NCI-H345 treated with DMSO at 0.1 percent for 48 hours (cell line): ENCODE data around the gene C1orf167.
"Not testable (repeated sequence)": the region's sequence is repeated elsewhere in the genome, so short reads cannot be mapped to it uniquely, and the experiment has no call there.

Source experiments
- DNase-seq: peaks from one replicate; lab custom pipeline; 2025; ENCODE audit not compliant: unreplicated experiment; lab: John Stamatoyannopoulos, UW

C1orf167 gene

GRCh38 chr1:11797525-11798216, 35.7 kb downstream of the C1orf167 start:
- DNase-seq, result no peak

- no peak for DNase-seq
These were observed 37.1 kb downstream of the C1orf167 start for GRCh38 chr1:11799099-11799498.

DNA sequence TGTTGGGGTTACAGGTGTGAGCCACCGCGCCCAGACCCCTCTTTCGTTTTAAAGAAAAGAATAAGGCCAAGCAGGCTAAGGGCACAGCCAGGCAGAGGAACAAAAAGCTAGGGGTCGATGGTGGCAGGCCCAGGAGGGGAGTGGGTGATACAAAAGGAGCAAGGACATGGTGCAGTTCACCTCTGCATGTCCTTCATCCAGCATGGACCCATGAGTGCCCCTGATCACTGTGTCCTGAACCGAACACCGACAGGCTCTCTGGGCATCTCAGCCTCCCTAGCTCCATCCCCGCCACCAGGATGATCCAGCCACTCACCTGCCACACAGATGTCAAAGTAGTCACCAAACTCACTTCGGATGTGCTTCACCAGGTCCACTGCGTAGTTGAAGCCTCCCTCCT, 37.9 kb downstream of the C1orf167 start:
- no peak for DNase-seq

DNA sequence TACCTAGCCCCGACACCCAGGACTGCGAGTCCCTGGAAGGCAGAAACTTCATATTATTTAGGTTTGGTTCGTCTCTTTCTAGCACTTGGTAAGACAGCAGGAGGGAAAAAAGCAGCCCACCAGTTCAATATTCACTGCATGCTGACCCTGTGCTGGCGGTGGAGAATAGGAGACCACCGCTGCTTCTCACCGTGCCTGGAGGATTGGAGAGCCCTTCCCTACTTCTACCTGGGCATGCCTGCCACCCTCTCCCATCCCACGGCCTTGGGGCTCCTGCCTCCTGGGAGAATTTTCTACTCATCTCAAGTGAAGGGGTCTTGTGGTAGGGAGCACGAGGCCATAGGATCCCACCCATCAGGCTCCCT, 38.4 kb downstream of the C1orf167 start:
- DNase-seq, result no peak

DNA sequence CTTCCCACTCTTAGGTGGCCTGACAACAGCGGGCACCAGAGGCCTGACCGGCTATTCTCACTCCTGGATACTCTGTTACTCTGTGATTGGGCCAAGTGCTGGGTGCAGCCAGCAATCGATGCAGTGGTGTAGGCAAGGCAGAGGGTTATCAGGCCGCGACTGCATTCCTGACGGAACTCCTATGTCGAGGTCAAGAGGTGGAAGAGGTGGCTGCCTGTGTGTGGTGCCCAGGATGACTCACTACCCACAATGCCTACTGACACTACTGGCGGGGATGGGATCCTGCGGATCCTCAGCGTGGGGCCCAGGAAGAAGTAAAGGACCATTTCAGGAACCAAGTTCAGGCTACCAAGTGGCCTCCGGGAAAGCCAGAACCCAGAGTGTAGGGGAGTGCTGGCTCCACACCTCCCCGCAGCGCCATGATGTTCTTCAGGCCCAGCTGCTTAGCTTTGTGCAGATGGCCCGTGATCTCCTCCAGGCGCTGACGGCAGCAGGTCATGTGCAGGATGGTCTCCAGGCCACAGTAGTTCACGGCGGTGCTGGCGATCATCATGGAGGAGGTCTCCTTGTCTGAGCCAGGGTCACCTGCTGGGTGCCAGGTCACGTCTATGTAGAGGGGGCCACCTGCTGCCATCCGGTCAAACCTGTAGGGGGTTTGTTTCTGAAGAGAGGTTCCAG, 38.9 kb downstream of the C1orf167 start:
- DNase-seq, result no peak

- no peak for DNase-seq
These were observed 40.6 kb downstream of the C1orf167 start for GRCh38 chr1:11802616-11802972.

DNA sequence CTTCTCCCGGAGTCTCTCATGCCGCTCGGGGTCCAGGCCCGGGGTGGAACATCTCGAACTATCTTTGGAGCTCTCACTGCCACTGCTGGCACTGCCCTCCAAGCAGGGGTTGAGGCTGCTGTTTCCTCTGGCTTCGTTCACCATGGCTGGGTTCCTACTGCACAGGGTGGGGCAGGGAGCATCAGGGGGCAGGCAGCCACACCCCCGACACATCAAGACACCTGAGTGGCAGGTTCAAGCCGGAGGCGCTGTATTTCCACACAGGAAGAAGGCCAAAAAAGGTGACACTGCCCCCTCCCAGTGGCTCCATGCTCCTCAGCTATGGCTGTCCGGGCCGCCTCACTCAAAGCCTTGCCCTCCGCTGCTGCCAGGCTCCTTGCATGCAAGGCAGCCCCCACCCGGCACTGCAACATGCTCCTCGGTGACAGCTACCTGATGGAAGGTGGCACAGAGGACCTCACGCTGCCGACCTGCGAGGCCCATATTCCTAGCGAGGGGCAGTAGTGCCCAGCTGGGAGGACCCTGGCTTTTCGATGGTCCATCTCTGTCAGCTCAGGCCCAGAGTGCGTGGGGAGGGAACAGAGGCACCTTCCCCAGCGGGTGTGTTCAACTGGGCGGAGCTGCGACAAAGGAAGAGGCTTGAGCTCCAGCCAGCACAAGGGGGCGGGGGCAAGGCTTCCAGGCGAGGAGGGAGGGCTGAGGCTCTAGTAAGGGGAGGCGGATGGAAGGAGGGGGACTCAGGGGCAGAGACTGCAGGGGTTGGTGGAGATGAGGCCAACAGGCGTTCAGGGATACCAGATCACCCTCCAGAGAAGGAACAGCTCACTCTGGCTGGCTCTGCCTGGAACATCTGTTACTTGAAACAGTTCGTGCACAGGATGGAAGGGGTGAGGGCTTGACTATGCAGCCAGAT, 41.2 kb downstream of the C1orf167 start:
- DNase-seq, result no peak

GRCh38 chr1:11803924-11804665, 42.1 kb downstream of the C1orf167 start:
- DNase-seq, result not testable (repeated sequence)

DNA sequence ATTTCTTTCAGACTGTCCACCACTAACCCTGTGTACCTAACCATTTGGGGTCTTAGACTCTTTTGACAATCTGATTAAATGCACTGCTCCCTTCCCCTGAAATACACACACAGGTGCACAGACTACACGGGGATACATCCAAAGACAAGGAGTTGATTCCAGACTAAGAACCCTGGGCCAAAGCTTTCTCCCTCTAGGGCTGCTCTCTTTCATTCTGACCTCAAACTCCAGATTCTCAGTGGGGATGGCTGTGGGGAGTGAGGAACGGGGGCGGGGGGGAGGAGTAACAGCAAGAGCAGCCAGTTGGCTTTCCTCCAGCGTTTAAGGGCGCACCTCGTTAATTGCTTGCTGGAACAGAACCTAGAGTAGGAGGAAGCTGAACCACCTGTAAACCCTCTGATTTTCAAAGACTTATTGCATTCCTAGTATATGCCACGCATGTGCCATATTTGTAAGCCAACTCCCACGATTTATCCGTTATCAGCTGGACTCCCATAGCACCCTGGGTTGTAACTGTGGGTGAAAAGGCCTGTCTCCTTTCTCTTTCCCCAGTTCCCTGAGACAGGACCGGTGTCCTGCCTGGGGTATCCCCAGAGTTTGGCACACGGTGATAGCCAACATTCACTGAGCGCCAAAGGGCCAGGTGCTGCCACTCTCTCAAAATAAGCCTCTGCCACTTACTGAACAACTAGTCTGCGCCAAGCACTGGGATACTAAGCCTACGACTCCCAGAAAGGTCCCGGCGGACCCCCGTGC, 42.9 kb downstream of the C1orf167 start:
- no peak for DNase-seq

DNA sequence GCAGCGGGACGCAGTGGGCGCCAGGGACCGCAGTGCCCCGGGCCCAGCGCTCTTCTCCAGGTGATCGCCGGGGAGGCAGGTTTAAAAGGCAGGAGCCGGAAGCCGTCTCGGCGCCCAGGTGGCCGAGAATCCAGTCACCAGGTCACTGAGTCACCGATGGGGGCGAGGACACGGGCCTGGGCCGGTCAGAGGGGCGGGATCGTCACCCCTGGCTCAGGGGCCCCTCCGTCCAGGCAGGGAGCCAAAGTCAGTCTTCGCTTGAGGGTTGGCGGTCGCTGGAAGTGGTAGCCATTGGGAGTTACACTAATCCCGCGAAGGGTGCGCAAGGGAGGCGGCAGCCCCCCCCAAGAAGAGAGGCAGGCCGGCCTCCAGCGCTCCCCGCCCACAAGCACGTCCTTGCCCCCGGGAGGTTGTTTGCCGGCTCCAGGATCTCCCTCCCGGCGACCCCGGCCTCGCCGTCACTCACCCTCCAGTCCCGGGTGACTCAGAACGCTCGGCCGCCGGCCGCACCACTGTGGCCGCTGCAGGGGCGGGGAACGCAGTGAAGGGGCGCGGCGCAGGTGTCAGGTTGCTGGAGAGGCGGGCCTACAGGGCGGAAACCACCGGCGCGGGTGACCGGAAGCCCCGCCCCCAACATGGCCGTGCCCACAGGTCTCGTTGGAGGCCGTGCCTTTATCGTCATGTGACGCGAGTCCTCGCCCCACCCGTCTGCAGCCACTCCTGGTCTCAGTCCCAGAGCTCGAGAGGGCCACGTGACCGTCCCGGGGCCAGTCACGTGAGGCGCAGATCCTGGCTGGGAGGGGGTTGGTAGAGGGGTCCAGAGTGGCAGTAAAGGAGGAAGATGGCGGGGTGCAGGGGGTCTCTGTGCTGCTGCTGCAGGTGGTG, 43.7 kb downstream of the C1orf167 start, which contains the start of the genes CLCN6 and MTHFR:
Gene CLCN6 (plus strand): TSS at position 770 of the 885 bp plus-strand sequence. CDS start 72 bp downstream, at position 842.
Gene MTHFR (minus strand): TSS at position 543 of the 885 bp plus-strand sequence. CDS start 2,848 bp downstream, outside the sequence.
- peak; percentile 96 for DNase-seq

- peak; percentile 72 for DNase-seq
These were observed 44.4 kb downstream of the C1orf167 start for GRCh38 chr1:11806307-11806936.

- DNase-seq, result no peak
These were observed 45.1 kb downstream of the C1orf167 start for GRCh38 chr1:11807133-11807532.

DNA sequence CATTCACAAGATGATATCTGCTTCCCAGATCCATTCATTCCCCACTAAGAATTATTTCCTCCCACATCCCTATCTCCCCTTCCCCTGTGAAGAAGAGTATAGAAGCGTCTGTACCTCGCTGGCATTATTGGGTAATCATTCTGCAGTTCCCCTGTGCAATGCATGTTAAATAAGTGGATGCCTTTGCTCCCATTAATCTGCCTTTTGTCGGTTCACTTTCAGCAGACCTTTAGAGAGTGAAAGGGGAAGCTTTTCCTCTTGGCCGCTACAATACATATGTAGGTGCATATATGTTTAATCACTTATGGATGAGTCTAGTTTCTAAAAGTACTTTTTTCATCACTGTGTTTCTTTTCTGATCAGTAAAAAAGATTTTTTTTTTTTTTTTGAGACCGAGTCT, 51.0 kb downstream of the C1orf167 start:
- DNase-seq, result no peak

DNA sequence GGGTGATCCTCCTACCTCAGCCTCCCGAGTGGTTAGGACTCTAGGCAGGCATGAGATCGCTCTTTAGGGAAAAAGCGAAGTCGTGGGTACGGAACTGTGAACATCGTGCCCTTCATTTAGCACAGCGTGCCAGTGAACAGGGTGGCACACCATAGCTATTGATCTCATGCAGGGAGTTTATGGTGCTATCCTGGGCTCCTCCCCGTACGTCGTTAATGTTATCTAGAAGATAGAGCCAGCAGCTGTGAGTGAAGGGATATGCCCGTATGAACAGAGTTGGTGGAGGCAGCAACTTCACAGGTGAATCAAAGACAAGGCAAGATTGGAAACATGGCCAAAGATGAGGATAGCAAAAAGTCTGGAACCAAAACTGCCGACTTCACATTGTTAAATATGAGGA, 55.2 kb downstream of the C1orf167 start:
- no peak for DNase-seq

- no peak for DNase-seq
These were observed 60.1 kb downstream of the C1orf167 start for GRCh38 chr1:11822091-11822490.

DNA sequence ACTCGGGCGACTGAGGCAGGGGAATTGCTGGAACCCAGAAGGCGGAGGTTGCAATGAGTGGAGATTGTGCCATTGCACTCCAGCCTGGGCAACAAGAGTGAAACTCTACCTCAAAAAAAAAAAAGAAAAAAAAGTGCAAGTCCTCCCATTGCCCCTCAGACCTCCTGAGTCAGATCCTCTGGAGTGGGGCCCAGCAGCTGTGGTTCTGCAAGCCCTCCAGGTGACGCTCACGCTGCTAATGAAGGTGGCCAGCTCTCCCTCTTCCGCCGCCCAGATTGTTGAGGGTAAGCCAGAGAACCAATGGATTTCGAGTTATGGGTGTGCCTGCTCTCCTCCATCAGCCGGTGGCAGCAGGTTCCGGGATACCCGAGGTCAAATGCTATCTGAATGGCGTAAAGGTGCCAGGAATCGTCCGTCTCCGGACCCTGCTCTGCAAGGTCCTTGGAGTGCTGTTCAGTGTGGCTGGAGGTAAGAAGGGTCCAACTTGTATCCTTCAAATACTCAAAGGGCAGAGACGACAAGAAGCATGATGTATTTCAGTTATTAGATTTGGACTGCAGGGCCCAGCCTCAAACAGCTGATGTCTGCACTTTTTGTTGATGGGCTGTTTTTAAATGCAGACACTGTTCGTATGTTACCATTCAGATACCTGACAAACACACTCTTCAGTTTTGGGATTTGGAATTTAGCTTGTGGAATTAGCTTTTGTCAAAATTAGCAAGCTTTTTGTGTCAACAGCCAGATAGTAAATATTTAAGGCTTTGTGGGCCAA, 61.6 kb downstream of the C1orf167 start:
- DNase-seq, result no peak

DNA sequence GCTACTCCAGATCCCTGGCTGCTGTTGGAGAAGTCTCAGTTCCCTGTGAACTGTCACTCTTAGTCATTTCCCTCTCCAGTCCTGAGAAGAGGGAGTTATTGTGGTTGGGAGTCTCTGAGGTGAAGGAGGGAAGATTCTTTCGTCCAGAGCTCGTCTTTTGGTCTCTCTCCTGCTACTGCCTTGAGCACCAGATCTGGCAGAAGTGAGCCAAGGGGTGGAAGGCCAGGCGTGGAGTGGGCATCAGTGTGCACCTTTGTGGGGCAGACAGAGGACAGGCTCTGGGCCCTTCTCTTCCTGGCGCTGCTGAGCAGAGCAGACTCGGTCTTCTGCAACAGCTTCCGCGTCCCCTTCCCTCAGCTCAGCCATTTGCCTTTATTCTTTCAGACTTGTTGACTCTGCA, 63.1 kb downstream of the C1orf167 start:
- no peak for DNase-seq

GRCh38 chr1:11826946-11827345, 65.0 kb downstream of the C1orf167 start:
- no peak for DNase-seq
